ENCODE results near the gene GLB1L2.
A peak's percentile ranks its signal among the peaks of the same experiment; 100 is the strongest.

GLB1L2 gene

GRCh38 chr11:134401825-134402809 lies 70.3 kb downstream of the GLB1L2 start:
- TF ChIP-seq GATA2 (IDR thresholded peaks at IDR 0.05; ENCODE audit: low read depth, low read length) (no peak), GATA3 (IDR thresholded peaks at IDR 0.05; ENCODE audit: low read depth, low read length) (no peak)

DNA sequence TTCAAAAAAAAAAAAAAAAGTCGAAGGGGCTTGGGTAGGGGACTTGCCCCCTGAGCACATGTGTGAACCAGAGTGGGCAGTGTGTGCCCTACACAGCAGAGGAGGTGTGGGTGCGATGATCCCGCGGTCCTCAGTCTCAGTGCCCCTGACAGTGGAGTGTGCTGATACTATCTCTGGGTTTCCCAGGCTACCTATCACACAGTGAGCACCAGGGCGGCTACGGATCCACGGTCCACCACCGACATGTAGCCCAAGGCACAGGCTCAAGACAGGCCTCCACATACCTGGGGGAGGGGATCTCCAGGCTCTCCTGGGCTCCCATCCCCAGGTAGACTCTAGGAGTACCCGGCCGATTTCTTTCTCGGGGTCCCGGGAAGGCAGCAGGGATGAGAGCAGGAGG lies 71.1 kb downstream of the GLB1L2 start:
- TF ChIP-seq GATA2 (IDR thresholded peaks at IDR 0.05; ENCODE audit: low read depth, low read length) (peak; percentile 37), GATA3 (IDR thresholded peaks at IDR 0.05; ENCODE audit: low read depth, low read length) (no peak)

DNA sequence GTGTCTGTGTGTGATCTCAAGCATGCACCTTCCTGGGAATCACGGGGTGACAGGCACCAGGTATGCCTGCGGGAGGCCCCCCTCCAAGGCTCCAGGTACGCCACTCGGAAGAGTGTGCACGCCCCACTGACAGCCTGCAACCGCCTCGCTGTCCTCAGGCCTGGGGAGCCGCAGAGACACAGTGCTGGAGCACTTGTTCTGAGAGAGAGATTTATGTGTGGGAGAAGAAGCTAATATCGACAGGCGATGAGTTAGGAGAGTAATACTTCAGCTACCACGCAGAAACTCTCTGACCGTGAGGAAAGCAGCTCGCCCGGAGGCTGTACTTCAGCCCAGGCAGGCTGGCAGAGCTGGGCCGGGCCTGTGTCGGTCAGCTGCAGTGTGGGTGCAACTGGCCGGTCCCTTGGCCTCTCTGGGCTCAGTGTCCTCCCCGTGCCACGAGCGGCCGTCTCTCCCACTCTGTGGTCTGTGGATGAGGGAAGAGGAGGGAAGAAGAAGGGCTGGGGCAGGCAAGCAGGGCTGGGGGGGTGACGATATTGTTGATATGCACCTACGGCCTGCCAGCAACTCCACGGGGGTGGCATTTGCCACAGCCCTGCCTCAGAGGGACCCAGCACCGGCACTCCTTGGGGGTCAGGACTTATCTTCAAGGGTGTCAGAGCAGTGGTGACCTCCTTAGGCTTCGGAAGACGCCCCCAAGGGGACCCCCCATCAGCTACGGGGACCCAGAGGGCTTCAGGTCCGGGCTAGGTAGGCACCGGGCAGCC lies 73.0 kb downstream of the GLB1L2 start:
- TF ChIP-seq GATA2 (IDR thresholded peaks at IDR 0.05; ENCODE audit: low read depth, low read length) (no peak), GATA3 (IDR thresholded peaks at IDR 0.05; ENCODE audit: low read depth, low read length) (no peak)

- no peak for TF ChIP-seq GATA3 (IDR thresholded peaks at IDR 0.05; ENCODE audit: low read depth, low read length)
- no peak for TF ChIP-seq GATA2 (IDR thresholded peaks at IDR 0.05; ENCODE audit: low read depth, low read length)
Measured at GRCh38 chr11:134405436-134405835, 73.6 kb downstream of the GLB1L2 start.

DNA sequence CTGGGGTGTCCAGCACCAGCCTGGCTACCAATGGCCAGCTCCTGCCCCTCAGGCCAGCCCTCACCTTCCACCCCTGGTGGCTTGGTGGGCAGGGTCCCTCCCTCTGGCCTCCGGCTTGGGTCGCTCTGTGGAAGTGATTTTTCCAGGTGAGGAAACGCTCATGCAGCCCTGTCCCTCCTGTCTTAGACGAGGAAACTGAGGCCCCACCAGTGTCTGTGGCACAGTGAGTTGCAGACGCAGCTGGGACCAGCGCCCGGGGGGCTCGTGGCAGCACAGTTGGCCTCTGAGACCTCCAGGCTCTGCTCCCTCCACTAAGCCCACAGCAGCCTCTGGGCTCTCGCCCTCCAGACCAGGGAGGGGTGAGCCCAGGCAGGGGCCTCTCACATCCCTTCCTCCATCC lies 74.1 kb downstream of the GLB1L2 start:
- no peak for TF ChIP-seq GATA3 (IDR thresholded peaks at IDR 0.05; ENCODE audit: low read depth, low read length)
- no peak for TF ChIP-seq GATA2 (IDR thresholded peaks at IDR 0.05; ENCODE audit: low read depth, low read length)

DNA sequence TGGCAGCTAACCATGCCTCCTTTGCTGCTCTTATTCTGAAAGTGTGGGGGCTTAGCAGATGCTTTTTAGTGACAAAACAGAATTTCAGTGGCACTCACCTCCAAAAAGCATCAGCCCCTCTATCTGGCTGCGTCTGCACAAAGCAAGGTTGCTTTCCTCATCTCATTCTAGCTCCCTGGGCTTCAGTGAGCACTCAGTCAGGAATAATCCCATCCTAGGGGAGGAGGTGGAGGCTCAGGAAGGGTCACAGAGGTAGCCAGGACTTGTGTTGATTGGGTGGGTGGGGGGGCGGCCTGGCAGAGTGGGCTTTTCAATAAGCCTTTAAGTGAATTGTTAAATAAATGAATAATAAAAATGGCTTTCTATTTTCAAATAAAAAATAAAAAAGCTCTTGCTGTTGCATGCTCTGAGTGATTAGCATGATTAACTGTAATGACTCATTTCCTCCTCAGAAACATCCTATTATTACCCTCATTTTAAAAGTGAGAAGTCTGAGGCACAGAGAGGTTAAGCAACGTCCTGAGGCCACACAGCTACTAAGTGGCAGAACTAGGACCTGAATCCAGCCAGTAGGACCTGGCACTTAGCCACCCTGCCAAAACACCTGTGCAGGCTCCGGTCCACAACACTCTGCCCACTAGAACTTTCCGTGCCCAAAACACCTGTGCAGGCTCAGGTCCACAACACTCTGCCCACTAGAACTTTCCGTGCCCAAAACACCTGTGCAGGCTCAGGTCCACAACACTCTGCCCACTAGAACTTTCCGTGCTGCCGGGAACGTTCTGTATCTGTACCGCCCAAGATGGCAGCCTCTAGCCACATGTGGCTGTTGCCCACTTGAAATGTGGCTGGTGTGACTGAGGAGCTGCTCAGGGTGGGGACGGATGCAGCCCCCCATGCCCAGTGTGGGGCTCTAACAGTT lies 74.7 kb downstream of the GLB1L2 start:
- no peak for TF ChIP-seq GATA2 (IDR thresholded peaks at IDR 0.05; ENCODE audit: low read depth, low read length)
- no peak for TF ChIP-seq GATA3 (IDR thresholded peaks at IDR 0.05; ENCODE audit: low read depth, low read length)

- no peak for TF ChIP-seq GATA2 (IDR thresholded peaks at IDR 0.05; ENCODE audit: low read depth, low read length)
Measured at GRCh38 chr11:134407321-134407828, 75.6 kb downstream of the GLB1L2 start.

DNA sequence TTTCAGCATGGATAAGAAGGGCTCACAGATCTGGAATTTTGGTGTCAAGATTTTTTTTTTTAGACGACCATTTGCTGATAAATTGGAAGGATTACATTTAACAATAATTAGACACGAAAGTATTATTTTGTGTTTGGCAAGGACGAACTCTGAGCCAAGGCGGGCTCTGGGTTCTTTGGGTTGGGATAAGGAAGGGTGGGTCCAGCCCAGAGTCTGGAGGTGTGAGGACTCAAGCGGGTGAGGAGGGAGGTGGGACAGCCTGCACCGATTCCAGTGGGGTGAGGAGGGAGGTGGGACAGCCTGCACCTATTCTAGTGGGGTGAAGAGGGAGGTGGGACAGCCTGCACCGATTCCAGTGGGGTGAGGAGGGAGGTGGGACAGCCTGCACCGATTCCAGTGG lies 76.1 kb downstream of the GLB1L2 start:
- no peak for TF ChIP-seq GATA3 (IDR thresholded peaks at IDR 0.05; ENCODE audit: low read depth, low read length)
- no peak for TF ChIP-seq GATA2 (IDR thresholded peaks at IDR 0.05; ENCODE audit: low read depth, low read length)

DNA sequence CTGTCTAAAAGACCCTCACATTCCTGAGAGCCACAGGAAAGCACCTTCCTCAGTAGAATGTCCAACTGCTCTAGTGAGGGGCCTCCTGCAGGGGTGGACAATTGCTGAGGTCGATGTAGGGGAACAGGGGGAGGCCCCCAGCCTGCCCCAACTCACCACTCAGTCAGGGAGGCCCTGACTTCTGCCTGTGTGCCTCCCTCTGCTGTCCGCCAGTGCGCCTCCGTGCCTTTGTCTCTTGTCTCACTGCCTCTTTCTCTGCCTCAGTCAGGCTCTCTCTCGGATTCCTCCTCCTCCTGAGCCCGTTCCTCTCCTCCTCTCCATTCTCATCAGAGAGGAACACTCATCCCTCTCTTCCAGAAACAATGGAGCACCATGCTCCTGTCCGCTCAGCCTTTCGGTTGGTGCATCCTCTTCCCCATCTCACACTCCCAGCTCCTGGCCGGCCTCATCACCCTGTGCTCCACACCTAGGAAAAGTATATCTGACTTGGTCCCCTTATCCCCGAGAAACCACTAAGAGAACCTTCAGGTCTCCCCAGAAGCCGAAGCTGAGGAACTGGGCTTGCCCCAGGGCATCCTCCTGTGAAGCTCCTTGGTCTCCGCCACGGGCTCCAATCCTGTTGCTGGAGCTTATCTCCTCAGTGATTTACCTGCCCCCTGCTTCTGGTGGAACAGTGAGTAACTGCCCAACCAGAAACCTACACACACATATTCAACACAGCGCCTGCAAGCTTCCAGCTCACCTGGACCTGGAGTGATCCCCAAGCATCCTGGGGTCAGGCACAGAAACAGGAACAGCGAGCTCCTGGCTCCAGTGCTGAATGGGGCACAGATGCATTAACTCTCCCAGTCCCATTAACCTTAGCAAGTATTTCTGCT lies 78.0 kb downstream of the GLB1L2 start:
- no peak for TF ChIP-seq GATA3 (IDR thresholded peaks at IDR 0.05; ENCODE audit: low read depth, low read length)
- TF ChIP-seq GATA2 (IDR thresholded peaks at IDR 0.05; ENCODE audit: low read depth, low read length) = no peak

- TF ChIP-seq GATA3 (IDR thresholded peaks at IDR 0.05; ENCODE audit: low read depth, low read length) (no peak), GATA2 (IDR thresholded peaks at IDR 0.05; ENCODE audit: low read depth, low read length) (no peak)
Measured at GRCh38 chr11:134410766-134411165, 79.0 kb downstream of the GLB1L2 start.

GRCh38 chr11:134412203-134413042 lies 80.6 kb downstream of the GLB1L2 start, which contains the start of gene B3GAT1:
Gene B3GAT1, minus strand, starts transcription at chr11:134412242. Its CDS starts 24,583 bp downstream, at chr11:134387659.
- no peak for TF ChIP-seq GATA3 (IDR thresholded peaks at IDR 0.05; ENCODE audit: low read depth, low read length)
- no peak for TF ChIP-seq GATA2 (IDR thresholded peaks at IDR 0.05; ENCODE audit: low read depth, low read length)
